Measurements from ENCODE around the gene RNASE8. TPM values are rescaled to one million over a fixed set of nuclear protein-coding genes. Genes with fewer than 3 reads are reported as not detected.

Gene RNASE8
- total RNA-seq, 1 donor from 2014 or later: not detected

- H3K27me3 Mint-ChIP-seq (ENCODE audit: insufficient read depth, low read depth): peaks cover 19% of the 10 kb centered on the region
- peaks cover 2% of the 10 kb centered on the region for H3K9me3 Mint-ChIP-seq
- no peak for DNase-seq (ENCODE audit: low spot score)
- Histone ChIP-seq H3K4me1 (peaks cover 10% of the 10 kb centered on the region), H4K20me1 (ENCODE audit: low read depth) (no peaks in the 10 kb centered on the region), H3K36me3 (no peaks in the 10 kb centered on the region), H3F3A (ENCODE audit: low read depth) (no peaks in the 10 kb centered on the region), H3K27me3 (peaks cover 87% of the 10 kb centered on the region), H3K9ac (no peak overlapping the region), H3K27ac (no peak overlapping the region), H3K4me3 (peak overlapping the region; percentile 46), H2AFZ (replicated peaks) (peak overlapping the region; percentile 18), H3K4me2 (peak overlapping the region; percentile 77), H3K9me3 (ENCODE audit: low read depth) (no peaks in the 10 kb centered on the region), H3K79me2 (ENCODE audit: low read depth) (no peaks in the 10 kb centered on the region)
- H3K4me3 Mint-ChIP-seq: peak overlapping the region; percentile 82
- H3K27ac Mint-ChIP-seq: no peak overlapping the region
- H3K36me3 Mint-ChIP-seq: peaks cover 7% of the 10 kb centered on the region
- peaks cover 15% of the 10 kb centered on the region for H3K4me1 Mint-ChIP-seq
- TF ChIP-seq, protein P1, sequence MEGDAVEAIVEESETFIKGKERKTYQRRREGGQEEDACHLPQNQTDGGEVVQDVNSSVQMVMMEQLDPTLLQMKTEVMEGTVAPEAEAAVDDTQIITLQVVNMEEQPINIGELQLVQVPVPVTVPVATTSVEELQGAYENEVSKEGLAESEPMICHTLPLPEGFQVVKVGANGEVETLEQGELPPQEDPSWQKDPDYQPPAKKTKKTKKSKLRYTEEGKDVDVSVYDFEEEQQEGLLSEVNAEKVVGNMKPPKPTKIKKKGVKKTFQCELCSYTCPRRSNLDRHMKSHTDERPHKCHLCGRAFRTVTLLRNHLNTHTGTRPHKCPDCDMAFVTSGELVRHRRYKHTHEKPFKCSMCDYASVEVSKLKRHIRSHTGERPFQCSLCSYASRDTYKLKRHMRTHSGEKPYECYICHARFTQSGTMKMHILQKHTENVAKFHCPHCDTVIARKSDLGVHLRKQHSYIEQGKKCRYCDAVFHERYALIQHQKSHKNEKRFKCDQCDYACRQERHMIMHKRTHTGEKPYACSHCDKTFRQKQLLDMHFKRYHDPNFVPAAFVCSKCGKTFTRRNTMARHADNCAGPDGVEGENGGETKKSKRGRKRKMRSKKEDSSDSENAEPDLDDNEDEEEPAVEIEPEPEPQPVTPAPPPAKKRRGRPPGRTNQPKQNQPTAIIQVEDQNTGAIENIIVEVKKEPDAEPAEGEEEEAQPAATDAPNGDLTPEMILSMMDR (IDR thresholded peaks at IDR 0.05): no peak
- TF ChIP-seq EZH2phosphoT487 (IDR thresholded peaks at IDR 0.05) (no peak), EZH2 (IDR thresholded peaks at IDR 0.05) (no peak)
Measured at GRCh38 chr14:21023817-21024584, 33.6 kb upstream of the RNASE8 start.

DNA sequence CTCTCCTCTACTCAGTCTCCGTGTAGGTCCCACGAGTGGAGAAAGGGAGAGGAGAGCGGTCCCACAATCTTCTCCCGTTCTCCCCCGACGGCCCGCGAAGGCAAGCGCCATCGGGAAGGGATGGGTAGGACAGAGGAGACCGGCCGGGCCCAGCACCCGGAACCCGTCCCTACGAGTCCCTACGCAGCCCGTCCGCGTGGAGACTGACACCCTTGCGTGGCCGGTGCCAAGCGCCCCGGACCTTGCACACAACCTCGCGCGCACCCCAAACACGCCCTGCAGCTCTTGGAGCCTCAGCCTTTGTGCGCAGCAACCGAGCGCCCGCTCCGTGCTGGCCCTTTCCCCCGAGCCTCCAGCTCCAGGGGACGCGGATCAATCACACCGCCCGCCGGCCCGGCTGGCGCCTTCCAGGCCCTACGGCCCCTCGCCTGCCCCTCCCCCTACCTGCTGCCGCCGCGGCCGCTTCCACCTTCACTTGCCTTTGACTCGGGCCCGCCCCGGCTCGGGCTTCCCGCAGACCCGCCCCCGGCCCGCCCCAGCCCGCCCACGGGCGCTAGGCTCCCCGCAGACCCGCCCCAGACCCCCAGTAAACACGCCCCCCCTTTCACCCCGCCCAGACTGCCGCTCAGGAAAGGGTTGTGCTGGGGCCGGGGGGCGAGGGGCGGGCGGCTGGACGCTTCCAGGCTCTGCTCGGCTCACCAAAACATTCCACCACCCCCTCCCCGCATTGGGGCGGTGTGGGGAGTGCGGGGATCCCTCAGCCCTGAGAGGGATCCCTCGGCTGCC lies 32.8 kb upstream of the RNASE8 start, which contains the start of gene NDRG2:
NDRG2 (minus strand) TSS at position 477 of the 786 bp plus-strand sequence. CDS start 1,746 bp downstream, outside the sequence.
- Histone ChIP-seq H3K36me3 (no peaks in the 10 kb centered on the region), H2AFZ (replicated peaks) (peak within 1 kb of the TSS; percentile 18), H3K4me2 (peak within 1 kb of the TSS; percentile 77), H3K9me3 (ENCODE audit: low read depth) (no peaks in the 10 kb centered on the region), H3K27ac (no peak within 1 kb of the TSS), H3K4me3 (peak within 1 kb of the TSS; percentile 46), H3K27me3 (peaks cover 87% of the 10 kb centered on the region), H3K79me2 (ENCODE audit: low read depth) (no peaks in the 10 kb centered on the region), H3K4me1 (peaks cover 10% of the 10 kb centered on the region), H4K20me1 (ENCODE audit: low read depth) (no peaks in the 10 kb centered on the region), H3F3A (ENCODE audit: low read depth) (no peaks in the 10 kb centered on the region), H3K9ac (no peak within 1 kb of the TSS)
- Mint-ChIP-seq H3K36me3 (peaks cover 4% of the 10 kb centered on the region), H3K4me3 (peak within 1 kb of the TSS; percentile 91), H3K9me3 (peaks cover 2% of the 10 kb centered on the region), H3K27me3 (ENCODE audit: insufficient read depth, low read depth) (peaks cover 19% of the 10 kb centered on the region), H3K27ac (peak within 1 kb of the TSS; percentile 43), H3K4me1 (peaks cover 15% of the 10 kb centered on the region)
- peak; percentile 77 for TF ChIP-seq EZH2 (IDR thresholded peaks at IDR 0.05)
- TF ChIP-seq EZH2phosphoT487 (IDR thresholded peaks at IDR 0.05): peak; percentile 19
- TF ChIP-seq, protein P1 (IDR thresholded peaks at IDR 0.05): no peak
- peak; percentile 89 for DNase-seq (ENCODE audit: low spot score)

DNA sequence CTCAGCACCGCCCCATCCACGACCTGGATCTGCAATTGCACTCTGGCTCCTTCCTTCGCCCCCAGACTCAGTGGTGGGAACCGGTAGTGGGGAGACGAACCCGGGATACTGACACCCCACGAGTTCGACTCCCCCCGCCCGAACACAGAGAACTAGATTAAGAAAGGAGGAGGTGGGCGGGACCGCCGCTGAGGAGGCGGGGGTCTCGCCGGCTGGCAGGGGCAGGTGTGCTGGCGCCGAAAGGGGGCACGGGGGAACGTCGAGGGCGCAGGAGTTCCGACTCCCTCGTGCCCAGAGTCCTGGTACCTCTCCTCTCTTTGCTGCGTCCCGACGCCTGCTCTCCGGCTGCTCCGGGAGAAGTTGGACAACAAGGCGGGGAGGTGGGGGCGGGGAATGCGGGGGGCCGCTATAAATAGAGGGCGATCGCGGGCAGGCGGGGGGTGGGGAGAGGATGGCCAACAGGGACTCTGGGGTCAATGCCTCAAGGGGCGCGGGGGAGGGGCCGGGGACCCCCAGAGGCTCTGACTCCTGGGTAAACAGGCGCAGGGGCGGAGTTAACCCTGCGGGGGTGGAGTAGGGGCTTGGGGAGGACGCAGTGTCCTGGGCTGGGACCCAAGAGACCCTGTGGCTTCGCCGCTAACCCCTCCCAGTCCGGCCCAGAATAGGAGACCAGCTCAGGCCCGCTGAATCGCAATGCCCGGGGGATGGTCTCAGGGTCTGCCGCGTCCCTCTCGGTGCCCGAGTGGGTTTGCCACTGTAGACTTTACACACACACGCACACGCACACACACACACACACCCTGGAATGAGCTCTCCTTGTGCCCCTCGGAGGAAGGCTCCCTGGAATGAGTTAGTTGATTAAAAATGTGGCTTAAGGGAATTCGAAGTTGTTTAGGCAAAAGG lies 32.0 kb upstream of the RNASE8 start:
- Mint-ChIP-seq H3K4me3 (peak overlapping the region; percentile 91), H3K9me3 (peaks cover 2% of the 10 kb centered on the region), H3K4me1 (peaks cover 15% of the 10 kb centered on the region), H3K36me3 (peaks cover 4% of the 10 kb centered on the region), H3K27me3 (ENCODE audit: insufficient read depth, low read depth) (peaks cover 16% of the 10 kb centered on the region), H3K27ac (peak overlapping the region; percentile 43)
- peaks cover 82% of the 10 kb centered on the region for H3K27me3 ChIP-seq
- H3K9me3 ChIP-seq (ENCODE audit: low read depth): no peaks in the 10 kb centered on the region
- H3K9ac ChIP-seq: no peak overlapping the region
- H3F3A ChIP-seq (ENCODE audit: low read depth): no peaks in the 10 kb centered on the region
- H3K4me3 ChIP-seq: peak overlapping the region; percentile 46
- DNase-seq (ENCODE audit: low spot score): peak; percentile 58
- peak; percentile 43 for TF ChIP-seq EZH2 (IDR thresholded peaks at IDR 0.05)
- TF ChIP-seq, protein P1 (IDR thresholded peaks at IDR 0.05): no peak
- TF ChIP-seq EZH2phosphoT487 (IDR thresholded peaks at IDR 0.05): peak; percentile 49
- peak overlapping the region; percentile 18 for H2AFZ ChIP-seq (replicated peaks)
- peaks cover 10% of the 10 kb centered on the region for H3K4me1 ChIP-seq
- no peak overlapping the region for H3K27ac ChIP-seq
- no peaks in the 10 kb centered on the region for H3K36me3 ChIP-seq
- H3K4me2 ChIP-seq: peak overlapping the region; percentile 77
- no peaks in the 10 kb centered on the region for H3K79me2 ChIP-seq (ENCODE audit: low read depth)
- no peaks in the 10 kb centered on the region for H4K20me1 ChIP-seq (ENCODE audit: low read depth)

All from neural progenitor cell (in vitro differentiated cells).